Choroid plexus epithelial cell (primary cell): ENCODE measurements around the gene IRAK3.

Experiments used
- DNase-seq: peaks from one replicate; pipeline ENCODE4 v3.0.0-alpha.2; 2010; ENCODE audit warnings: low read depth
- H3K4me3 ChIP-seq: 2 replicates; pipeline ENCODE4 v1.5.1; 2011; ENCODE audit warnings: low read depth, mild to moderate bottlenecking, control low read depth, low read length, moderate library complexity
- CTCF ChIP-seq: conservative IDR thresholded peaks from 2 replicates; pipeline ENCODE4 v1.5.1; 2011; ENCODE audit warnings: low read depth, mild to moderate bottlenecking, control low read depth, inconsistent platforms, low read length, moderate library complexity

IRAK3 gene

GRCh38 chr12:66144791-66145754, 43.9 kb upstream of the IRAK3 start:
- no peak overlapping the region for H3K4me3 ChIP-seq
- peak; percentile 74 for TF ChIP-seq CTCF
- peak; percentile 91 for DNase-seq

- no peak for DNase-seq
- H3K4me3 ChIP-seq: no peak overlapping the region
- TF ChIP-seq CTCF: peak; percentile 35
Measured at GRCh38 chr12:66149702-66150398, 39.2 kb upstream of the IRAK3 start.

GRCh38 chr12:66152732-66153131, 36.3 kb upstream of the IRAK3 start:
- no peak overlapping the region for H3K4me3 ChIP-seq
- TF ChIP-seq CTCF: no peak
- DNase-seq: no peak

GRCh38 chr12:66154776-66155175, 34.2 kb upstream of the IRAK3 start:
- TF ChIP-seq CTCF: no peak
- no peak for DNase-seq
- no peak overlapping the region for H3K4me3 ChIP-seq

- no peak for DNase-seq
- TF ChIP-seq CTCF: no peak
- H3K4me3 ChIP-seq: no peak overlapping the region
Measured at GRCh38 chr12:66156654-66157053, 32.4 kb upstream of the IRAK3 start.

GRCh38 chr12:66159123-66159522, 29.9 kb upstream of the IRAK3 start:
- TF ChIP-seq CTCF: no peak
- DNase-seq: no peak
- no peak overlapping the region for H3K4me3 ChIP-seq

GRCh38 chr12:66160704-66161103, 28.3 kb upstream of the IRAK3 start:
- no peak for TF ChIP-seq CTCF
- no peak overlapping the region for H3K4me3 ChIP-seq
- no peak for DNase-seq
